ENCODE measurements around the gene ITGA4.
A peak's percentile ranks its signal among the peaks of the same experiment; 100 is the strongest.

The ITGA4 gene

DNA sequence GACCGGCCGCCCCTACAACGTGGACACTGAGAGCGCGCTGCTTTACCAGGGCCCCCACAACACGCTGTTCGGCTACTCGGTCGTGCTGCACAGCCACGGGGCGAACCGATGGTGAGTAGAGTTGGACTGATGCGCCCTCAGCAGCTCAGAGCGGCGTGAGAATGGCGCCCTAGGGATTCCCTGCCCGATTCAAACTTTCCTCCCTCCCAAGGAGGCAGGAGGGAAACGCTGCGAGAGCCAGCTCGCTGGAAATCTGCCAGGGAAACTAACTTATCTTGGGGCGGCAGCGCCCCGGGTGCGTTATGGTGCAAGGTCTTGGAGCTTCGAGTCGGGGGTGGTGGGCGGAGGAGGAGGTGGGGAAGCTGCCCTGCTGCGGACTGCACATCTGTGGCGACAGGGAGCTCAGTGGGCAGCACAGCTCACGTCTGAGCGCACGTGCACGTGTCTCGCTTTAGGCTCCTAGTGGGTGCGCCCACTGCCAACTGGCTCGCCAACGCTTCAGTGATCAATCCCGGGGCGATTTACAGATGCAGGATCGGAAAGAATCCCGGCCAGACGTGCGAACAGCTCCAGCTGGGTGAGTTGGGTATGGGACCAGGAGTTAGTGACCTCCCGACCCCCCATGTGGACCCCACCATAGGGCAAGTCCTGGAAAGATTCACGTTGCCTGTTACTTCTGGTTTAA, 697 bp downstream of the ITGA4 start:
- no peaks in the 10 kb centered on the region for H3K36me3 ChIP-seq (ENCODE audit: control insufficient read depth in 5 of 5, insufficient read depth in 5 of 5, low read length in 5 of 5)
- H3K27me3 ChIP-seq (ENCODE audit: control insufficient read depth in 5 of 5, insufficient read depth in 4 of 5, low read length in 5 of 5), result peaks cover 4 to 13% (median 8%) of the 10 kb centered on the region in 5 donors
- peak overlapping the region; percentile 63 to 76 (median 68) for H3K4me3 ChIP-seq (ENCODE audit: low read depth in 1 of 5, low read length in 5 of 5)
- H3K27ac ChIP-seq (ENCODE audit: low read depth, low read length), result no peak overlapping the region
- H3K4me1 ChIP-seq (ENCODE audit: control insufficient read depth in 5 of 5, insufficient read depth in 5 of 5, low read length in 5 of 5), result peaks cover 0 to 28% (median 17%) of the 10 kb centered on the region in 5 donors
- H3K9ac ChIP-seq (ENCODE audit: low read length in 5 of 5), result peak overlapping the region in 4 of 5 donors; percentile 37 to 61 (median 46)
- H3K9me3 ChIP-seq (ENCODE audit: control insufficient read depth in 5 of 5, low read length in 5 of 5), result no peaks in the 10 kb centered on the region

DNA sequence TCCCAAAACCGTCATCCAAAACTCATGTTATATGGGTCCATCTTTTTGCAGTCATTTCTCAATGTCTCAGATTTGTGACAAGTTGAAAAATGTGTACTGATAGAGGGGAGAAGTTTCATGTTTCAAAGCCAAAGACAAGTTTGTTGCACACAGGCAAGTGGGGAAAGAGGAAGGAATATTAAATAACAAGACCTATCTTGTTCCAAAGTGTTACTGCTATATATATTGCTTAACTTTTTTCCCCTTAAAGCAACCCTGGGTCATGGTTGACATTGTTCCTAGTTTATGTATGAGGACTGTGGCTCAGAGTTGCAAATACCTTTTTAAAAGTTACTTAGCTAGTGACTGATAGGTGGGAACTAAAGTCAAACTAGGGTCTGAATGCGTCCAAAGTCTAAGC, 1.7 kb downstream of the ITGA4 start:
- H3K9me3 ChIP-seq (ENCODE audit: control insufficient read depth in 5 of 5, low read length in 5 of 5), result no peaks in the 10 kb centered on the region
- H3K4me1 ChIP-seq (ENCODE audit: control insufficient read depth in 5 of 5, insufficient read depth in 5 of 5, low read length in 5 of 5), result peaks cover 0 to 28% (median 17%) of the 10 kb centered on the region in 5 donors
- no peaks in the 10 kb centered on the region for H3K36me3 ChIP-seq (ENCODE audit: control insufficient read depth in 5 of 5, insufficient read depth in 5 of 5, low read length in 5 of 5)
- H3K27me3 ChIP-seq (ENCODE audit: control insufficient read depth in 5 of 5, insufficient read depth in 4 of 5, low read length in 5 of 5), result peaks cover 4 to 13% (median 8%) of the 10 kb centered on the region in 5 donors
- peak overlapping the region in 4 of 5 donors; percentile 3 to 73 (median 66) for H3K4me3 ChIP-seq (ENCODE audit: low read depth in 1 of 5, low read length in 5 of 5)
- no peak overlapping the region for H3K9ac ChIP-seq (ENCODE audit: low read length in 5 of 5)
- H3K27ac ChIP-seq (ENCODE audit: low read depth, low read length), result no peak overlapping the region

DNA sequence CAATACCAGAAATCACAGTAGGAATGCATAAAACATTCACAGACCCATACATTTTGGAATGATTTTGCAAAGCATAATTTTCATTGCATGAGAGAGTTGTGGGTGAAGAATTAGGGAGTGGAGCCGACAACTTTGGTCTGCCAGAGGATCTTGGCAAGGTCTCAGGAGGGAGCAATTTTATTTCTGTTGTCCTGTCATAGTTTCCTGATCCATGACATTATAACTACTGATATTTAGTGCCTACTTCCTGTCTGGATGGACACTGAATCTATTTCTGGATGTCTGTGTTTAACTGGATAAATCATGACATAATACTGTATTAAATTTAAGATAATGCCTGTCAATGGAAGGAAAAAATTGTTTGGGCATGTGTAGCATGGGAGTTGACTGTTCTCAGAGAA, 2.4 kb downstream of the ITGA4 start:
- Histone ChIP-seq H3K27ac (ENCODE audit: low read depth, low read length) (no peak overlapping the region), H3K4me1 (ENCODE audit: control insufficient read depth in 5 of 5, insufficient read depth in 5 of 5, low read length in 5 of 5) (peaks cover 0 to 28% (median 17%) of the 10 kb centered on the region in 5 donors), H3K27me3 (ENCODE audit: control insufficient read depth in 5 of 5, insufficient read depth in 4 of 5, low read length in 5 of 5) (peaks cover 4 to 13% (median 8%) of the 10 kb centered on the region in 5 donors), H3K9me3 (ENCODE audit: control insufficient read depth in 5 of 5, low read length in 5 of 5) (no peaks in the 10 kb centered on the region), H3K4me3 (ENCODE audit: low read depth in 1 of 5, low read length in 5 of 5) (peak overlapping the region in 1 of 5 donors; percentile 13), H3K36me3 (ENCODE audit: control insufficient read depth in 5 of 5, insufficient read depth in 5 of 5, low read length in 5 of 5) (no peaks in the 10 kb centered on the region), H3K9ac (ENCODE audit: low read length in 5 of 5) (no peak overlapping the region)

DNA sequence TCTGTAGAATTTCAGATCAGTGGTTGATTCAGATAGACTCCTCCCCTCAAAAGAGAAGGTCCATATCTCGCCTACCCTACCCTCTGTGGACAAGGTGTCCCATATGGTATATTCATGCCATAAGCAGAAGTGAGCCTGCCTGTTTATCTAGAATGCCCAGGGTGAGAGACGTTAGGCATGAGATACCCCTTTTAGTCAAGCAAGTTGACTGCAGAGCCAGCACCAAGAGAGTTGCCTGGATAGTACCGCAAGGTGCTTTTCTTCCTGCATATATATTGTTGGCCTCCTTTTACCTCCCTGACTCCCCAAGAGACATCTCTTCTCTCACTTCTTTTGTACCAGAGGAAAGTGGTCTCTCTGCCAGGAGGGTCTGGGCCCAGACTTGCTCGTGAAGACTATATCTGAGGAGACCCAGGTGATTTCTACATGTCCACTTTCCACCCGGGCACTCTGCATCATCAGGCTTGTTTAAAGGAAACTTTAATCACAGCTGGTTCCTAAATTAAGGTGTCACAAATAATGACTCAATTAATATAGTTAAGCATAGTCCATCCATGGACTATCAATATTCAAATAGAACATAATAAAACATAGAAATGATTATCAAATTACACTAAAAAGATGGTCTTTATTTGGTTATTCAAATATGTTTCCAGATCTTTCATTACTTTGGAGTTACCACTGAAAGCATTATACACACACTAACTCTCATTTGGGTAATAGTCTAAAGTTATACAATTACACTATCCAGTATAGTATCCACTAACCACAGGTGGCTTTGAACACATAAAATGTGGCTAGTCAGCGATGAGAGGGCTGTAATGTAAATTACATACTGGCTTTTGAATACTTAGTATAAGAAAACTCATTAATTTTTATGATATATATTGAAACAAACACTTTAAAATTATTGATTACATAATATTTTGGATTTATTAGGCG, 4.1 kb downstream of the ITGA4 start:
- no peaks in the 10 kb centered on the region for H3K36me3 ChIP-seq (ENCODE audit: control insufficient read depth in 5 of 5, insufficient read depth in 5 of 5, low read length in 5 of 5)
- H3K9me3 ChIP-seq (ENCODE audit: control insufficient read depth in 5 of 5, low read length in 5 of 5), result no peaks in the 10 kb centered on the region
- peaks cover 4 to 13% (median 8%) of the 10 kb centered on the region in 5 donors for H3K27me3 ChIP-seq (ENCODE audit: control insufficient read depth in 5 of 5, insufficient read depth in 4 of 5, low read length in 5 of 5)
- H3K4me3 ChIP-seq (ENCODE audit: low read depth in 1 of 5, low read length in 5 of 5), result no peak overlapping the region
- no peak overlapping the region for H3K27ac ChIP-seq (ENCODE audit: low read depth, low read length)
- H3K4me1 ChIP-seq (ENCODE audit: control insufficient read depth in 5 of 5, insufficient read depth in 5 of 5, low read length in 5 of 5), result peaks cover 0 to 28% (median 17%) of the 10 kb centered on the region in 5 donors
- no peak overlapping the region for H3K9ac ChIP-seq (ENCODE audit: low read length in 5 of 5)

DNA sequence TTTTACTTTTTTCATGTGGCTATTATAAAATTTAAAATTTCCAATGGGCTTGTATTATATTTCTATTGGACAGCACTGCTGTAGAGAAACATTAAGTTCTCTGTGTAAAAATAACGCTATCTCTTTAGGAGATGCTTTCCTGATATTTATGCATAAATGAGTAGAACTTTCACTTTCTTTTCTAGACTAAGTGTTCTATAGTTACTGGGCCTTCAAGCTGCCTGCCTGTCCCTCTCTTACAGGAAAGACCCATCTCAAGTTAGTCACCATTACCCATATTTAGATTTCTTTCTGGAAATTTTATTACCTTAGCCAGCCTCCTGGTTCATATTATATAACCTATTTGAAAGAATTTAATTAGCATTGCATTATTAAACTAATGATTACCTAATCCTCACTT, 4.8 kb downstream of the ITGA4 start:
- Histone ChIP-seq H3K4me1 (ENCODE audit: control insufficient read depth in 5 of 5, insufficient read depth in 5 of 5, low read length in 5 of 5) (peaks cover 0 to 22% (median 11%) of the 10 kb centered on the region in 5 donors), H3K4me3 (ENCODE audit: low read depth in 1 of 5, low read length in 5 of 5) (no peak overlapping the region), H3K9me3 (ENCODE audit: control insufficient read depth in 5 of 5, low read length in 5 of 5) (no peaks in the 10 kb centered on the region), H3K9ac (ENCODE audit: low read length in 5 of 5) (no peak overlapping the region), H3K27ac (ENCODE audit: low read depth, low read length) (no peak overlapping the region), H3K36me3 (ENCODE audit: control insufficient read depth in 5 of 5, insufficient read depth in 5 of 5, low read length in 5 of 5) (no peaks in the 10 kb centered on the region), H3K27me3 (ENCODE audit: control insufficient read depth in 5 of 5, insufficient read depth in 4 of 5, low read length in 5 of 5) (peaks cover 2 to 9% (median 8%) of the 10 kb centered on the region in 5 donors)

DNA sequence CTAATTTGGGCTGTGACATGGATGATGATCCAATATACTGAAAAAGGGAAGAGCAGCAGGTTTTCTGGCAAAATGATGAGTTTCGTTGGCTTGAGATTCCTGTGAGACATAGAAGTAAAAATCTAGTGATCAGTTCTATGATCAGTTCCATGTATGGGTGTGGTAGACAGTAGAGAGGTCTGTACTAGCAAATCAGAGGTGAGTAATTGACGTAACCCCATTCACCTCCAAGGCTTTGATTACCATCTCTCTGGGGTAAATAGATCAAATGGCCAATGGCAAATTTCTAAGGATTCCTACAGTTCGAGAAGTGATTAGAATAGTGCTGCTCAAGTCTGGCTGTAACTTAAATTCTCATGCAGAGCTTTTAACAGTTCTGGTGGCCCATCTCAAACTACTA, 6.4 kb downstream of the ITGA4 start:
- Histone ChIP-seq H3K36me3 (ENCODE audit: control insufficient read depth in 5 of 5, insufficient read depth in 5 of 5, low read length in 5 of 5) (no peaks in the 10 kb centered on the region), H3K9me3 (ENCODE audit: control insufficient read depth in 5 of 5, low read length in 5 of 5) (no peaks in the 10 kb centered on the region), H3K4me1 (ENCODE audit: control insufficient read depth in 5 of 5, insufficient read depth in 5 of 5, low read length in 5 of 5) (peaks cover 0 to 8% (median 0%) of the 10 kb centered on the region in 5 donors), H3K27ac (ENCODE audit: low read depth, low read length) (no peak overlapping the region), H3K4me3 (ENCODE audit: low read depth in 1 of 5, low read length in 5 of 5) (no peak overlapping the region), H3K9ac (ENCODE audit: low read length in 5 of 5) (no peak overlapping the region), H3K27me3 (ENCODE audit: control insufficient read depth in 5 of 5, insufficient read depth in 4 of 5, low read length in 5 of 5) (no peaks in the 10 kb centered on the region)

DNA sequence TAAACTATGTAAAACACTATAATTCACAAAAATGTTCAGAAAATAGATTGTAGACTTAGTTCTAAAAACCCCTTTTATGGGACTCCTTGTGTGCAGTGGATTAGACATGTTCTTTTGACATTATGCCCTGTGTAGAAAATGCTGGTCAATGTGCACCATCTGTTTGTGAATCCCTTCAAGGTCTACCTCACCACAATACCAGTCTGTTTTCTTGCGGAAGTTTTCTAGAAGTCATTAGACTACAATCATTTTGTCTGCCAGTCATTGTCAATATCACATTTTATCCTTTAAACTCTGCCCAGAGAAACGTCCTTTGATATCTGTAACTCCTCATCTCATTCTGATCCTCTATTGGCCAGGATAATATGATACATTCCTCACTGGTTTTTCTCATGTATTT, 7.8 kb downstream of the ITGA4 start:
- H3K4me1 ChIP-seq (ENCODE audit: control insufficient read depth in 5 of 5, insufficient read depth in 5 of 5, low read length in 5 of 5), result no peaks in the 10 kb centered on the region
- H3K36me3 ChIP-seq (ENCODE audit: control insufficient read depth in 5 of 5, insufficient read depth in 5 of 5, low read length in 5 of 5), result no peaks in the 10 kb centered on the region
- H3K9me3 ChIP-seq (ENCODE audit: control insufficient read depth in 5 of 5, low read length in 5 of 5), result no peaks in the 10 kb centered on the region
- no peak overlapping the region for H3K27ac ChIP-seq (ENCODE audit: low read depth, low read length)
- H3K9ac ChIP-seq (ENCODE audit: low read length in 5 of 5), result no peak overlapping the region
- no peak overlapping the region for H3K4me3 ChIP-seq (ENCODE audit: low read depth in 1 of 5, low read length in 5 of 5)
- H3K27me3 ChIP-seq (ENCODE audit: control insufficient read depth in 5 of 5, insufficient read depth in 4 of 5, low read length in 5 of 5), result no peaks in the 10 kb centered on the region

DNA sequence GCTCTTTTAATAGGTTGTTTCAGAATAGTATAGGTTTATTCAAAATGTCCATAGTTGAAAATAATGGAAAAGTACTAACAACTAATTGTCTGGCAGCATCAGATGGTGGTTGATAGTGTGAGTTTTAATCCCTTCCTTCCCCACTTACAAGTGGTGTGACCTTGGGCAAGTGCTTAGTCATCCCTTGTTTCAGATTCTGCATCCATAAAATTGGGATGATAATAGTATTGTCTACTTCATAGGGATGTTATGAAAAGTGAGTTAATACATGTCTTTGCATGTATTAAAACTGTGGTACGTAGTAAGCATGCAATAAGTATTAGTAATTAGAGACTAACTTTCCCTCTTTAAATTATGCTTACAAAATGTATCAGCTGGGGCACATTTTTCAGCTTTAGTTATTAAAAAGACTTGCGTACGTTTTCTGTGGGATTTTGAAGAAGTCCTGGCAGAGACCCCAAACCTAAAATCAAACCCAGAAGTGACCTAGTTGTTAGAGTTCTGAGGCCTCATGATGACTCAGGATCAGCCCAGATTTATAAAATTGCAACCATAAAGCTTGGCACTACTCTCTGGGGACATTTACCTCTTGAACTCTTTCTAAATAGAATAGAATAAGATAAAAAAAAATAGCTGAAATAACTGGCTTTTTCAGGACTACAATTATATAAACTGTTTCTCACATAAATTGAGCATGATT, 8.6 kb downstream of the ITGA4 start:
- Histone ChIP-seq H3K27me3 (ENCODE audit: control insufficient read depth in 5 of 5, insufficient read depth in 4 of 5, low read length in 5 of 5) (no peaks in the 10 kb centered on the region), H3K9ac (ENCODE audit: low read length in 5 of 5) (no peak overlapping the region), H3K27ac (ENCODE audit: low read depth, low read length) (no peak overlapping the region), H3K36me3 (ENCODE audit: control insufficient read depth in 5 of 5, insufficient read depth in 5 of 5, low read length in 5 of 5) (no peaks in the 10 kb centered on the region), H3K4me1 (ENCODE audit: control insufficient read depth in 5 of 5, insufficient read depth in 5 of 5, low read length in 5 of 5) (no peaks in the 10 kb centered on the region), H3K9me3 (ENCODE audit: control insufficient read depth in 5 of 5, low read length in 5 of 5) (no peaks in the 10 kb centered on the region), H3K4me3 (ENCODE audit: low read depth in 1 of 5, low read length in 5 of 5) (no peak overlapping the region)

DNA sequence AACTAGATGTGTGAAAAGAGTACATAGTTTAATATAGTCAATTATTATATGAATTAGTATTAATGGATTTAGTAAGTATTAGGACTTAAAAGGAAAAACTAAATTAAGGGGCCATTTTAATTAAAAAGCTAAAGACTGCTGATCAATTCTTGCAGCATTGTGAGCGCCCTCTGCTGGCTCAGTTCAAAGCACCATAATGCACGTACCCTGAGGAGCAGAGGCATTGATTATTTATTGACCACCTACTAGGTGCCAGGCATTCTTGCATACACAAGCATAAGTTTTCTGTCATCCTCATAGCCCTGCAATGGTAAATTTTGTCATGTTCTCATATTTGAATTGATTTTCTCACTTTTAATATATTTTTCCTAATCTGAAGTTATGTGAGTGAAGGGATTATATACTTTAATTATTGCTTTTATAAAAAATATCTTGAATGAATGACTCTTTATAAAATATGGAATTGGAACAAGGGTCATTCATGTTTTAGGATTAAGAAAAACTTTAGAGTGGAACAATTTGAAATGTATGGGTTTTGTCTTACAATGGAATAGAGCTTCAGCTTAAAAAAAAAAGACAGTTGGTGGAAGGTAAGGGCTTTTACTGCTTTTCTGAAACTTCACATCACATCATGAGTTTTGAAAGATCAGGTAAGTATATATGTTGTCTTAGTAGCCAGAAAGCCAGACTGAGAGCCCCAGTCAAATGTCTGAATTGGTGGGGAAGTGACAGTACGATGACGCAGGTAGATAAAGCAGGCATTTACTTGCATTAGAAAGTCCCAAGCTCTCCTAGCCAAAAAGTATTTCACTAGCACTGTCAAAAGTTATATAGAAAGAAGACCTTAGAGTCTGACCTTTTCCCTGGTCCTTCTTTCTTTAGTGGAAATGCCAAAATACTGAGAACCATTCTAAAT, 9.7 kb downstream of the ITGA4 start:
- Histone ChIP-seq H3K36me3 (ENCODE audit: control insufficient read depth in 5 of 5, insufficient read depth in 5 of 5, low read length in 5 of 5) (no peaks in the 10 kb centered on the region), H3K4me3 (ENCODE audit: low read depth in 1 of 5, low read length in 5 of 5) (no peak overlapping the region), H3K27me3 (ENCODE audit: control insufficient read depth in 5 of 5, insufficient read depth in 4 of 5, low read length in 5 of 5) (no peaks in the 10 kb centered on the region), H3K9ac (ENCODE audit: low read length in 5 of 5) (no peak overlapping the region), H3K4me1 (ENCODE audit: control insufficient read depth in 5 of 5, insufficient read depth in 5 of 5, low read length in 5 of 5) (no peaks in the 10 kb centered on the region), H3K27ac (ENCODE audit: low read depth, low read length) (no peak overlapping the region), H3K9me3 (ENCODE audit: control insufficient read depth in 5 of 5, low read length in 5 of 5) (no peaks in the 10 kb centered on the region)

All from subcutaneous abdominal adipose tissue (tissue), 5 donors.